HG02885 (cell line): ENCODE data around the gene ATG4D.
"Not testable (repeated sequence)": the region's sequence is repeated elsewhere in the genome, so short reads cannot be mapped to it uniquely, and the experiment has no call there.

Source experiments
- ATAC-seq: cut with Tn5 transposase; IDR thresholded peaks from one replicate; pipeline ENCODE4 v1.9.1; 2021; ENCODE audit warnings: mild to moderate bottlenecking; ENCODE audit not compliant: unreplicated experiment, poor library complexity

Gene ATG4D

GRCh38 chr19:10550336-10550735, 6.6 kb downstream of the ATG4D start:
- no peak for ATAC-seq

- not testable (repeated sequence) for ATAC-seq
Measured at GRCh38 chr19:10551006-10551405, 7.3 kb downstream of the ATG4D start.

GRCh38 chr19:10551698-10552301, 8.1 kb downstream of the ATG4D start:
- no peak for ATAC-seq

- ATAC-seq: no peak
Measured at GRCh38 chr19:10552510-10553053, 8.9 kb downstream of the ATG4D start.

- ATAC-seq: no peak
Measured at GRCh38 chr19:10553087-10553667, 9.5 kb downstream of the ATG4D start.

- no peak for ATAC-seq
Measured at GRCh38 chr19:10553943-10554381, 10.3 kb downstream of the ATG4D start.

GRCh38 chr19:10554760-10555609, 11.3 kb downstream of the ATG4D start:
- no peak for ATAC-seq

- no peak for ATAC-seq
Measured at GRCh38 chr19:10555610-10555973, 11.9 kb downstream of the ATG4D start.

- no peak for ATAC-seq
Measured at GRCh38 chr19:10557603-10558197, 14.0 kb downstream of the ATG4D start.

- no peak for ATAC-seq
Measured at GRCh38 chr19:10560154-10560553, 16.4 kb downstream of the ATG4D start.

GRCh38 chr19:10562609-10563008, 18.9 kb downstream of the ATG4D start:
- no peak for ATAC-seq

GRCh38 chr19:10565028-10565566, 21.4 kb downstream of the ATG4D start:
- no peak for ATAC-seq

- ATAC-seq: peak; percentile 54
Measured at GRCh38 chr19:10565567-10566407, 22.1 kb downstream of the ATG4D start, which contains the start of gene KRI1. TSS of gene KRI1 (minus strand) at chr19:10566010. CDS start at chr19:10565999, 11 bp downstream.

GRCh38 chr19:10566408-10566657, 22.6 kb downstream of the ATG4D start:
- no peak for ATAC-seq

- ATAC-seq: no peak
Measured at GRCh38 chr19:10566658-10567410, 23.1 kb downstream of the ATG4D start.

- no peak for ATAC-seq
Measured at GRCh38 chr19:10567656-10568055, 24.0 kb downstream of the ATG4D start.

- peak; percentile 1 for ATAC-seq
Measured at GRCh38 chr19:10568062-10568825, 24.5 kb downstream of the ATG4D start.
